GM19025 (cell line): ENCODE measurements around the gene ANKRD12.
"Not testable (repeated sequence)": the region's sequence is repeated elsewhere in the genome, so short reads cannot be mapped to it uniquely, and the experiment has no call there.

Experiments
- ATAC-seq: cut with Tn5 transposase; IDR thresholded peaks from one replicate; pipeline ENCODE4 v1.9.1; 2021; ENCODE audit warnings: mild to moderate bottlenecking, low read depth, moderate library complexity; ENCODE audit not compliant: unreplicated experiment

ANKRD12 gene

GRCh38 chr18:9136315-9137155, at the start of gene ANKRD12:
Gene ANKRD12, plus strand, starts transcription at chr18:9136781. Its CDS starts 45,652 bp downstream, at chr18:9182433.
- peak; percentile 65 for ATAC-seq

GRCh38 chr18:9087144-9087543, 49.4 kb upstream of the ANKRD12 start:
- ATAC-seq: no peak

DNA sequence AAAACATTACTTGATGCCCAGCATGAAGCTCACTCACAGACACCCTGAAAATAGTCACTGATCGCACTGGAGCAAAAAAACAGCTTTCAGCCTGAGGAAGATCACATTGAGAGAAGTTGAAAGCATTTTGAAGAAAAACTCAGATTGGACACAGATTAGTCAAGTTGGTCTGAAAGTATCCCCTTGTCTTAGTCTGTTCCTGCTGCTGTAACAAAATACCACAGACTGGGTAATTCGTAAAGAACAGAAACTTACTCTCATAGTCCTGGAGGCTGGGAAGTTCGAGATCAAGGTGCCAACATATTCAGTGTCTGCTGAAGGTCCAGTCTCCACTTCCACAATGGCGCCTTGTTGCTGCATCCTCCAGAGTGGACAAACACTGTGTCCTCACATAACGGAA, 48.3 kb upstream of the ANKRD12 start:
- no peak for ATAC-seq

DNA sequence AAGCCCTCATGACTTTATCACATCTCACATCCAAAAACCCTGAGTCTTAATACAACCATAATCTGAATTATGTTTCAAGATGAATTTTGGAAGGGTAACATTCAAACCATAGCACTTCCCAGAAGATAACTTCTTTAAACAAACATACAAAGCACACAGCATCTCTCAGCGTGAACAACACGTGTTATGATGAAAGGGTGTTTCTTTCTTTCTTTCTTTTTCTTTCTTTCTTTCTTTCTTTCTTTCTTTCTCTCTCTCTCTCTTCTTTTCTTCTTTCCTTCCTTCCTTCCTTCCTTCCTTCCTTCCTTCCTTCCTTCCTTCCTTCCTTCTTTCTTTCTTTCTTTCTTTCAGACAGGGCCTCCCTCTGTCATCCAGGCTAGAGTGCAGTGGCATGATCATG, 47.9 kb upstream of the ANKRD12 start:
- not testable (repeated sequence) for ATAC-seq

DNA sequence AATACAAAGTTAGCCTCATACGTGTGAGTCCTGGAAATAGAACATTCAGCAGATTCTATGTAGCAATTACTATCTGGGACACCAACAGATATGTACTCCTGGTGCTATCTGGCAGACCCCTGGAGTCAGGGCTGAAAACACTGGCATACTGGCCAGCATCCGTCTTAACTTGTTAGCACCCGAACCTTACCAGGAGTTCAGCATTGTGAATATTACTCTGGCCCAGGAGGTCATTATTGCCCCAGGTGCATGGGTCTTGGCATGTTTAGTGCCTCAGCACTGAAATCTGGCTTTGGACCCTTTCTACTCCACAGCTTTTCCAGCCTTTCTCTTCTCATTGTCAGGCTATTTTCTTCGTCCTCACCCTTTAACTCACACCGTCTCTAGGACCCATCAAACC, 46.0 kb upstream of the ANKRD12 start:
- ATAC-seq: no peak

DNA sequence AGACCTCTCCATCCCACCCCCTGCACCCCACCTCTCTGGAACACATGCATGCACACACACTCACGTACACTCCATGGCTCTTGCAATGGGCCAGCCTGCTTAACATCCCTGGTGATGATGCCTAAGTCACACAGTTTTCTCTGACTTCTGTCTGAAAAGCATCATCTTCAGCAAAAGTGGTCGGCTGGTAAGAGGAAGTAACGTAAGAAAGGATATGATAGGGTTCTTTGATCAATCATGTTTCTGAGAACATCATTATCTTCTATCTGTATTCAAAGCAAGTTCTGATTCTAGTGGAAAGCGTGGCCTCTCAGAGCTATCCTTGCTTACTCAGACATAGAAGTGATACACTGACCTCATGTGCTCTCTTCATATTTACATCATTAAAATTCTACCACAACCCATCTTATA, 45.5 kb upstream of the ANKRD12 start:
- no peak for ATAC-seq

- no peak for ATAC-seq
These were observed 43.9 kb upstream of the ANKRD12 start for GRCh38 chr18:9092665-9093064.

DNA sequence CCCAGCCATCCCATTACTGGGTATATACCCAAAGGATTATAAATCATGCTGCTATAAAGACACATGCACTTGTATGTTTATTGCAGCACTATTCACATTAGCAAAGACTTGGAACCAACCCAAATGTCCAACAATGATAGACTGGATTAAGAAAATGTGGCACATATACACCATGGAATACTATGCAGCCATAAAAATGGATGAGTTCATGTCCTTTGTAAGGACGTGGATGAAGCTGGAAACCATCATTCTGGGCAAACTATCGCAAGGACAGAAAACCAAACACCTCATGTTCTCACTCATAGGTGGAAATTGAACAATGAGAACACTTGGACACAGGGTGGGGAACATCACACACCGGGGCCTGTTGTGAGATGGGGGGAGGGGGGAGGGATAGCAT, 43.5 kb upstream of the ANKRD12 start:
- not testable (repeated sequence) for ATAC-seq

DNA sequence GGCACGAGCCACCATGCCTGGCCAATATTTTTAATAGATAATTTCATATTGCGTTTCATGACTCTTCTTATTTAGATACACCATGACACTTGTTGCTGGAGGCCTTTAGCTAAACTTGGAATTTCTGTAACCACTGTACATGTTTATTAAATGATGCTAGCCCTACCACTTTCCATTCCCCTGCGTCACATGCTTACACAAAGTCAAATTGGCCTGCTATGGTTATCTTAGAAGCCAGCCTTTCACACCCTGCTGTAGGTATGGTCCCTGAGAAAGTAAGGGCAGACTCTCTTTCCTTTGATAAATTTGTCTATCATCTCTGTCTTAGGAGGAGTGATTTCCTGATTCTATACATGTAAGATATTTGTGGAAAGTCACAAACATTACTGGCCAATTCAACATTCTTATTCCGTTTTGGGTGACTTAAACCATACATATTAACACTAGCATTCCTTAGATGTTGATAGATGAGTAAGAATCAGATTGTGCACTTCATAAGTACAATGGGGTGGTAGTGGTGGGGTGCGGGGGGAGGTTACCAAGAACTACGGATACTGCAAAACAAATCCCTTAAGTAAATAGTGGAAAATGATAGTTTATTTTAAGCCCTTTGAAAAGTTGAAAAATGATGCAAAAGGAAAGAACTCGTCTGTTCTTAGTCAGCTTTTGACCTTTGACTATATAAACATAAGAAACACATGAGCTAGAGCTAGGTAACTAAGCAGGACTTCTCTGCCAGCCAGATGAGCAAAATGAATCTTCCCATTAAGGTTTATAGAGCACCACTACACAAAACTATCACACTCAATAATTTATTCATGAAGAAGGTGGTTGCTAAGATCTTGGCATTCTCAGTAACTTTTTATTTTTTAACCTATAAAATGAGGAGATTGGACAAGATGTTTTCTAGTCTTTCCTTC, 42.0 kb upstream of the ANKRD12 start:
- no peak for ATAC-seq

DNA sequence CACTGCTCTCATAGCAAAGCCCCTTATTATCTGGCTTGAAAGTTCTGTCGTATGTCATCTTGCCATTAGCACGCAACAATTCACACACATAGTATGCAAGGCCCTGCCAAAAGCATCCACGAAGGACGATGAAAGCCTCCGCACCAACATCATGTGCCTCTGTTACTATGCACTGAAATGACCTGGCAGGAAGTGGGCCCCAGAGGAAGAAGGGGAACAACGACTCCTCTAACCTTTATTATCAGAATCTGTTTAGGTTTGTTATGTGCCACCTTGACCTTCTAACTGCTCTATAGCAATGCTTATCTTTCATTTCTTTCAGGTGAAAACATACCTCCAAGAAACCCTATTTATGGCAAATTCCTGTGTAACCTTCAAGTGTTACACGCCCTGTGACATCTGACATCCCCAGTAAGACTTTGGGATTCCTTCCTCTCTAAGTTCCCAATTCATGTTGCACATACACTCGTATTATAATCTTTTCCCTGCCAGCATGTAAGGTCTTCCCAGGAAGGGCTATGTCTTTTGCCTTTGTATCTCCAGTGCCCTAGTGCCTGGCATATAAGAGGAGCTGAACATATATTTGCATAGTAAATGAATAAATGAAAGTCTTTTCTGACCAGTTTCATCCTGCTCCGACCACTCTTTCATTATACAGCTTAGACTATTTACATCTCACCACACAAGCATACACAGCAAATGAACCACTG, 41.1 kb upstream of the ANKRD12 start:
- peak; percentile 84 for ATAC-seq

GRCh38 chr18:9096007-9096371, 40.6 kb upstream of the ANKRD12 start:
- no peak for ATAC-seq

DNA sequence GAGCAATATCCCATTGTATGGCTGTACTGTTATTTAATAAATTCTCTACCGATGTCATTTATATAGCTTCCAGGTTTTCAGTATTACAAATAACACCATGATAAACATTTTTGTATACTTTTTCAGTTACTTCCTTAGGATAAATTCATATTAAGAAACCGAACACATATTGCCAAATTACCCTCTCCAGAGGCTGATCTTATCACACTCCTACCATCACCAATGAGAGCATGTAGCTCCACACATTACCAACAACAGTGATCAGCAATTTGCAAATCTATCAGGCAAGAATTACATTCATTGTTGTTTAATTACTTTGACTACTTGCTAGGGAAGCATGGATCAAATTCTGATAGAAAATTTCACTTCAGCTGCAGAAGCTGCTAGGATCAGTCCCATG, 39.9 kb upstream of the ANKRD12 start:
- ATAC-seq: no peak

GRCh38 chr18:9097349-9097748, 39.2 kb upstream of the ANKRD12 start:
- ATAC-seq: no peak

DNA sequence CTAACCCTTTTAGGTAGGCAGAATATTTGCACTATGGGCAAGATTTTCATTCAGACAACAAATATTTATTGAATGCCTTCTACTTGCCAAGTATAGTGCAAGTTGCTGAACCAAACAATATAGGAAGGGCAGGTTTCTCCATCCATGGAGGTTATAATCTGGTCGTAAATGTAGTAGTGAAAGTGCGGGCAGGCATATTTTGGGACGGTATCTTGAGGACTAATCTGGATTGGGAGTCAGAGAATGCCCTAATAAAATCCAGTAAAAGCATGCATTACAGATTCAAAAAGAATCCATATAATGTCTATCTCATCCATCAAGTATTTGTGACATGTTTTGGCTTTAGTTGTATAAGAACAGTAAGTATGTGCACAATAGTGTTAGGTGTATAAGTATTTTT, 35.8 kb upstream of the ANKRD12 start:
- ATAC-seq: no peak

- no peak for ATAC-seq
These were observed 34.7 kb upstream of the ANKRD12 start for GRCh38 chr18:9101730-9102507.

- peak; percentile 96 for ATAC-seq
These were observed 33.8 kb upstream of the ANKRD12 start, which contains the start of gene NDUFV2 for GRCh38 chr18:9102508-9103375. Gene NDUFV2, plus strand, starts transcription at chr18:9102699. Its CDS starts 45 bp downstream, at chr18:9102744.

DNA sequence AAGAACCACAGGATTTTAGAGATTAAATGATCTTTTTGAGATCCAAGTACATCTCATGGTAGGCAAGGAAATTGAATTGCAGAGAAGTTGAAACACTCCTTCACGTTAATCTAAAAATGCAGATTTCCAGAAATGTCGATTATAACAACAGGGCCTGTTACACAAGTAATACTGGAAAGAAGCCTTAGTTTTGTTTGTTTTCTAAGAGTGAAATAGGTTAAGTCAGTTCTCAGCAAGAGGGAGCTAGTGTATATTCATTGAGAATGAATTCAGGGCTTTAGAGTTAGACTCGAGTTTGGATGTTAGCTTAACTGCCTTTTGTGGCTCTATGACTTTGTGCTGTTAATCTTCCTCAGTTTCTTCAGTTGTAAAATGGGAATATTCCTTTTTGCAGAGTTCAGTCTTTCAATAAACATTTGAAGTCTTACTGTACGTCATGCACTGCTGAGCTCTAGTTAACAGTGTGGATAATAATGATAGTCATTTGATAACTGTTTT, 33.2 kb upstream of the ANKRD12 start:
- no peak for ATAC-seq

DNA sequence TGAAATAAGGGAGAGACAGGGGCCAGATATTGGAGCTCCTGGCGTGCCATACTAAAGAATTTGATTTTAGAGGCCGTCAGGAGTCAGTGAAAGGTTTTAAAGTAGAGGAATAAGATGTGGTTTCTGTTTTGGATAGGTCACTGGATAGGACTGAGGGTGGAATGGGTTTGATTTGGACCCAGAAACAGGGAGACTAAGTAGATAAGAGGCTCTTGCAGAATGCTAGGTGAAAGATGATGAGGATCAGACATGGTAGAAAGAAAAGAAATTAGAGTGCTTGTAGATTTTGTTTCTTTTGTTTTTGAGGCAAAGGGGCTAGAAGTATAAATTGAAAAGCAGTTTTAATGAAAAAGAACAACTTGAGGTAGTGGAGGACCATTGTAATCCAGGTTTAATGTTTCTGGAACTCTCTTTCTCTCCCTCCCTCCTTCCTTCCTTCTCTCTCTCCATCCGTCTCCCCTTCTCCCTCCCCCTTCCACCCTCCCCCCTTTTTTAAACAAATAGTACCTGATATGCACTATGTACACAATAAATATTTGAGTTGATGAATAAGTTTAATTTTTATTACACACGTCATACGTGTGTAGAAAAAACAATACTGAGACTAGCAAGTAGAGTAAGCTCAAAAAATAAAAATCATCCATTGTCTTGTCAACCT, 32.2 kb upstream of the ANKRD12 start:
- ATAC-seq: no peak
